ENCODE results near the gene DENND4C. TPM values are rescaled to one million over a fixed set of nuclear protein-coding genes. Genes with fewer than 3 reads are reported as not detected.
"Not testable (repeated sequence)": the region's sequence is repeated elsewhere in the genome, so short reads cannot be mapped to it uniquely, and the experiment has no call there.

DENND4C gene
- total RNA-seq, 1 donor from 2014 or later: 31.3 TPM

DNA sequence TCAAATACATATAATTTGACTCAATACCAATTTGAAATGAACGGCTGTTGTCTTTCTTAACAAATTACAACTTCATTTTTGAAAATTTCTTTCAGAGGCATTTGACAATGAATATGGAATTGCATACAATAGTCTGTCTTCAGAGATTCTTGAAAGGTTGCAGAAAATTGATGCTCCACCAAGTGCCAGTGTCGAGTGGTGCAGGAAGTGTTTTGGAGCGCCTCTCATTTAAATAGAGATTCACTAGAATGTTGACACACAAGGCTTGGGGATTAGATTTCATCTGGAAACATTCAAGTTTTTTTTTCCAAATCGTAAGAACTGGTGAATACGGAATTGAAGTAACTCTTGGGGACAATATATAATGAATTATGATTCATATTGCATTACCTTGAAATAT, 141.4 kb downstream of the DENND4C start:
- DNase-seq (ENCODE audit: low read depth): peak; percentile 14

DNA sequence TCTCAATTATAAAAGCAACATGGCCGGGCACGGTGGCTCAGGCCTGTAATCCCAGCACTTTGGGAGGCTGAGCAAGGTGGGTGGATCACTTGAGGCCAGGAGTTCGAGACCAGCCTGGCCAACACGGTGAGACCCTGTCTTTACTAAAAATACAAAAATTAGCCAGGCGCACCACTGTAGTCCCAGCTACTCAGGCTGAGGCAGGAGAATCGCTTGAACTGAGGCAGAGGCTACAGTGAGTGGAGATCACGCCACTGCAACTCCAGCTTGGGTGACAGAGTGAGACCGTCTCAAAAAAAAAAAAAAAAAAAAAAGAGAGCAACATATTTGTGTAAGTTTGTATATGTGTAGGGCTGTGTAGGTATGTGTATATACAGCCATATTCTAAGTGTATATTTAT, 142.1 kb downstream of the DENND4C start:
- DNase-seq (ENCODE audit: low read depth): no peak

DNA sequence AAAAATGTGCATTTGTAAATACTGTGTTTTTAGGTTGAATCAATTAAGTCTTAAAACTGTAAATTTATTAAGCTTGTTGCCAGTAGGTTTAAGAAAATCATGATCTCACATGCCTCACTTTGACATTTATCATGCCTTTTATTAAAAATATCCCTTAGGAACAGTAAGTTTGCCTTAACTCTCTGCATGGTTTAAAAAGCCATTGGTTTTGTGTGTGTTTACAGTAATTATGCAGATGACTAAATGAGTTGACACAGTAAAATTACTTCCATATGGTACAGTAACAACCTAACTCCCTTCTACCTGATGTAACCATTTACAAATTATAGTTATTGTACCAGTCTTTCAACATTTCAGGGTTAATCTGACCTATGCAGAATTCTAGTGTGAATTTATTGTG, 143.0 kb downstream of the DENND4C start:
- DNase-seq (ENCODE audit: low read depth): no peak

DNA sequence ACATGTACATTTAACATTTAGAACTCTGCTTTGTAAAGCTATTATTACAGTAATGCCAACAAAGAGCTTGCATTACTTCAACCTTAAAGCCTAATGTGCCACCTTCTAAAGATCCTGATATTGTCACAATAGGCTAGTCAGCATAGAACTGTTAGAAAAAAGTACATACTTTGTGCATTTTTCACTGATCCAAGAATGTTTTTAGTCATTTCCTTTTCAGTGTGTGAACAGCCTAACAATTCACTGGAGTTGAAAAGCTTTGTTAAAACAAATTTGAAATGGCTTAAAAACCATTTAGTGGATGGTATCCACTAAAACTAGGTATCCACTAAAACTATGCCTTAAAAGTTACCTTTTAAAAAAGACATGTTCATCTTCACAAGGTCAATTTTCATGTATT, 145.0 kb downstream of the DENND4C start:
- no peak for DNase-seq (ENCODE audit: low read depth)

DNA sequence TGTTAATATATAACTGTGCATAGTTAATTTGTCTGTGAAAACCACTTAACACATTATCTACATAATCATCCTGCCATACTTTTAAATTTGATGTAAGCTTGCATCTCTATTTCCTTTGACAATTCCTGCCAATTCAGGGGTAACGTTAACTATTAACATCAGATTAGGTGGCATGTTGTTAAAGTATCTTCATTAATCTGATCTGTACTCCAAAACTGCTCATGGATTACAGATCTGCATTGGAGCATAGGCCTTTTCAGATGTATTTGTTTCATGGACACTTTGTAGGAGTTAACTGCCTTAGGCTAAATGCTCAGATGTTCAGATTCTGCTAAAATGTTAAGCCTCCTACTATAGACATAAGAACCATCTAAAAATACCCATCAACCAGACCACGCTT, 146.4 kb downstream of the DENND4C start:
- DNase-seq (ENCODE audit: low read depth): no peak

DNA sequence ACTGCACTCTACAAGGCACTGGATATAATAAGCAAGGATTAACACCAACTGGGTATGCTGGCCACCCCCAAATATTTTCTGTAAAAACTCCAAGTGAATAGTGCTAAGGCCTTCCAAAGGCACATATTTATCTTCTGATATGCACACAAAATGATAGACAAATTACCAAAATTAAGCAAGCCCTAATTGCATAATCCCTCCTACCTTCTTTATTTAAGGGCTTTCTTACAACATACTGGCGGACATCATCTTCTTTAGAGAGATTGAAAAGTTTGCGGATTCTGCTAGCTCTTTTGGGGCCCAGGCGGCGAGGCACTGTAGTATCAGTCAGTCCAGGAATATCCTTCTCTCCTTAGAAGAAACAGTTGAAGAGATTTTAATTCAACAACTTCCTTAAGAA, 147.7 kb downstream of the DENND4C start:
- no peak for DNase-seq (ENCODE audit: low read depth)

DNA sequence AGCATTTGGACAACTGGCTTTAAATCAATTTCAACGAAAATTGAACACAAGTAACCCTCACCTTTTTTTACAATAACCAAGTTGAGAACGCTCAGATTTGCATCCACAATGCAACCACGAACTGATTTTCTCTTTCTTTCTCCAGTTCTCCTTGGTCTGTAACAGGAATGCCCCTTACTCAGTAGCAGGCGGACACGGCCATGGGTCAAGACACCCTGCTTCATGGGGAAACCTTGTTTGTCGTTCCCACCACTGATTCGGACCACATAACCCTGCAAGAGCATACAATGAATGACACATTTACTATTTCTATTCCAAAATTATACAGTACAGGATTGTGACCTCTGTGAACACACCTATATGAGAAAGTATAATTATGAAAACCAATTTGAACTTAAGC, 148.2 kb downstream of the DENND4C start:
- DNase-seq (ENCODE audit: low read depth): no peak

DNA sequence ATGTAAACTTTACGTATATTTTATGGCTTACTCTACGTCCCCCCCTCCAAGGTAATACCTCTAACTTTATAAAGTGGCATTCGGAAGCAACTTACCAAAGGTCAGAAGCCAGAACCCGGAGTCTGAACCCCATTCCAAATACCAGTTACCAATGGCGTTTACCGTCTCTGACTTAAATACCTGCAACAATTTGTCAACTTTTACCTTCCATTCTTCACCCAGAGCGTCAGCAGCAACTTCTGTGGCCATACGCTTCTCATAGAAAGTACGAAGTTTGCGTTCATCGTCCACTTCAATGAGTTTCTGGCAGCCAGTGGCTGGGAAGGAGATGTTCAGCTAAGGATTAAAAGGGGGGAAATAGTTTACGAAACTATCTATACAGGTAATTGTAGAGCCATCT, 148.8 kb downstream of the DENND4C start:
- DNase-seq (ENCODE audit: low read depth): peak; percentile 11

DNA sequence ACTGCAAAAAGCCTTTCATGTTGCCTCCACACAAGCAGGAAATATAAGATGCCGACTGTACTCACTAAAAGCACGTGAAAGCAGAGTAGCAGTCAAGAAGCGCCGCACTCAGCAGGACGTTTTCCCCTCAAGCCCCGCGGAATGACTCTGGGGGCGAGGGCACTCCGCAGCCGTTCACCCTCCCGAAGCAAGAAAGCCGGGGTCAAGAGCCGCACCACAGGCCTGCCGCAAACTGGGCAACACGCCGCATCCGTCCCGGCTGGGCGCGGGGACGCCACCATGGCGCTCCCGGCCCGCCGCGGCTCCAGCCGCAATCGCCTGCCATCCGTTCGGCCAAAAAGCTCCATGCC, 149.2 kb downstream of the DENND4C start:
- no peak for DNase-seq (ENCODE audit: low read depth)

DNA sequence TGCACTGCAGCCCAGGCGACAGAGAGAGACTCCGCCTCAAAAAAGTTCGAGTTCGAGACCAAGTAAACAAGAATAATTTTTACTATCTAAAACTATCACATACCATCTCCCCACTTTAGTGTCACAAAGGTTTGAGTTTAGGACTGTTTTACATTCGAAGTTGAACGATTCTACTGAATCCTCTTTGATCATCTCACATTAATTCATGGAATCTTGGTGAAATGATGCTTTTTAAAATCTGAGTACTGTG, 150.3 kb downstream of the DENND4C start:
- no peak for DNase-seq (ENCODE audit: low read depth)

DNA sequence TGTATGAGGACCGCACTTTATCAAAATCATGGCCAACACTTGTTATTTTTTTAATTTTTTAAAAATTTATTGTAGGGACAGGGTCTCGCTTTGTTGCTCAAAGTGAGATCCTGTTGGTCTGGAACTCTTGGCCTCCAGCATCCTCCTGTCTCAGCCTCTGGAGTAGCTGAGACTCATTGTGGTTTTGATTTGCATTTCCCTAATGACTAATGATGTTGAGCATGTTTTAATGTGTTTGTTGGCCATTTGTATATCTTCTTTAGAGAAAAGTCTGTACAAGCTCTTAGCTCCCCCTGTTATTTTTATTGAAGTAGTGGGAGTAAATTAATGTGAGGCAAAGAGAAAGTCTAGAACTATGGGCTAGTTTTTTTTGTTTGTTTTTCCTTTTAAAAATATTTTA, 151.2 kb downstream of the DENND4C start:
- DNase-seq (ENCODE audit: low read depth): no peak

DNA sequence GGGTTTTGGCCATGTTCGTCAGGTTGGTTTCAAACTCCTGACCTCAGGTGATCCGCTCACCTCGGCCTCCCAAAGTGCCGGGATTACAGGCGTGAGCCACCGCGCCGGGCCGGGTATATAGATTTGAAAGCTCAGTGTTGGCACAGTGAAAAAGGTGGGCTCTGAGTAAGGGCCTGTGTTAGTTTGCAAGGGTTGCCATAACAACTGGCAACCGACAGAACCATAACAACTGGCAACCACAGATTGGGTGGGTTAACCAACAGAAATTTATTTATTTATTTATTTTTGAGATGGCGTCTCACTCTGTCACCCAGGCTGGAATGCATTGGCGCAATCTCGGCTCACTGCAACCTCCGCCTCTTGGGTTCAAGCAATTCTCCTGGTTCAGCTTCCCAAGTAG, 154.7 kb downstream of the DENND4C start:
- not testable (repeated sequence) for DNase-seq (ENCODE audit: low read depth)

DNA sequence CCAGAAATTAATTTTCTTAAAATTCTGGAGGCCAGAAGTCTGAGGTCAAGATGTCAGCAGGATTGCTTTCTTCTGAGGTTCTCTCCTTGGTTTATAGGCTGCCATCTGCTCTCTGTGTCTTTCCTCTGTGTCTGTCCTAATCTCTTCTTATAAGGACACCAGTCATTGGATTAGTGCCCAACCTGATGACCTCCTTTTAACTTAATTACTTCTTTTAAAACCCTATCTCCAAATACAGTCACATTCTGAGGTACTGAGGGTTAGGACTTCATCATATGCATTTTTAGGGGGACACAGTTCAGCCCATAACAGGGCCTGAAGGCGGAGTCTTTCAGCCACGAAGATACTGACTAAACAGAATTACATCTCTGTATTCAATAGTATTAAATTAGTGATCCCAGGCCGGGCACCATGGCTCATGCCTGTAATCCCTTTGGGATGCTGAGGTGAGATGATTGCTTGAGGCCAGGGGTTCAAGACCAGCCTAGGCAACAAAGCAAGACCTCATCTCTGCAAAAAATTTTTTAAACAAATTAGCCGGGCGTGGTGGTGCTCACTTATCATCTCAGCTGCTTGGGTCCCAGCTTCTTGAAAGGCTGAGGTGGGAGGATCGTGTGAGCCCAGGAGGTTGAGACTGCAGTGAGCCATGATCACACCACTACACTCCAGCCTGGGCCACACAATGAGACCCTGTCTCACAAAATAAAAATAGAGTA, 155.5 kb downstream of the DENND4C start:
- no peak for DNase-seq (ENCODE audit: low read depth)

DNA sequence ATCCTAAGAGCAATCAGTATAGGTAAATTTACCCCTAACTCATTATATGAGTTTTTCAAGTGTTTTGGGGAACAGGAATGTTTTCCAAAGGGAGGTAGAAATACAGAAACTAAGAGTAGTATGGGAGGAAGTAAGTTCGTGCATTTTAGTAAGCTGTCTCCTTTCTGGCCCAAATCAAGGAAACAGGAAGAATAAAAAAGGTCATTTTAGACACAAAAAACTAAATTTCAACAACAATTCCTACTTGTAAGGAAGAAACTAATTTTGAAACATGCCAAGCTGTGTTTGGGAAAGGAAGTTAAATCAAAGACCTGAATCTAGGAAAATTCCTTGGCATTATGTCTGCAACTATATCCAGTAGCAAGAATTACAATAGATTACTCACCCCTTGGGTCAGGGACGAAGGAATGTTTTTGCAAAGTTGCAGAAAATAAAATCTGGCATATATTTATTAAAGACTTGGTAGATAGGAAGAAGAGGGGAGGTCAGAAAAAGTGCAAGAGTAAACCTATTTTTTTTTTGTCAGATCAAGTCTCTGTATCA, 156.1 kb downstream of the DENND4C start:
- DNase-seq (ENCODE audit: low read depth): no peak

DNA sequence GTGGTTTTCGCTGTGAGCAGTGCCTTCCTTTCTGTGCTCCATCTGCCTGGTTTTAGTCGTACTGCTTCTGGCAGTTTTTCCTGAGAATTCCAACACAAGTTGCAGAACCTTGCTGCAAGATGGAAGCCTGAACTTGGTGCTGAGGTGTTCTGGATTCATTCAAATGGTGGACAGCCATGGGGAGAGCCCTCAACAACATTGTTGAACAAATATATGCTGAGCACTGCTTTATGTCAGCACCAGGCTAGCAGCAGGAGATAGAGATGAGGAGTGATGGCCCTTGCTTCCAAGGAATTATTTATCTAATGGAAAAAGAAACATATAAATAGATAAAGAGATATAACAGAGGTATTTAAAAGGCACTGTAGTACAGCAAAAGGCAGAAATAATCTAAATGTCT, 156.8 kb downstream of the DENND4C start:
- no peak for DNase-seq (ENCODE audit: low read depth)

DNA sequence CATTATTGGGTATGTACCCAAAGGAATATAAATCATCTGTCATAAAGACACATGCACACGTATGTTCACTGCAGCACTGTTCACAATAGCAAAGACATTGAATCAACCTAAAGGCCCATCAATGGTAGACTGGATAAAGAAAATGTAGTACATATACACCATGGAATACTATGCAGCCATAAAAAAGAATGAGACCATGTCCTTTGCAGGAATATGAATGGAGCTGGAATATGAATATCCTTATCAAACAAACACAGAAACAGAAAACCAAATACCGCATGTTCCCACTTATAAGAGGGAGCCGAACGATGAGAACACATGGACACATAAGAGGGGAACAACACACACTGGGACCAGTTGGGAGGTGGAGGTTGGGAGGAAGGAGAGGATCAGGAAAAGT, 159.0 kb downstream of the DENND4C start:
- not testable (repeated sequence) for DNase-seq (ENCODE audit: low read depth)

DNA sequence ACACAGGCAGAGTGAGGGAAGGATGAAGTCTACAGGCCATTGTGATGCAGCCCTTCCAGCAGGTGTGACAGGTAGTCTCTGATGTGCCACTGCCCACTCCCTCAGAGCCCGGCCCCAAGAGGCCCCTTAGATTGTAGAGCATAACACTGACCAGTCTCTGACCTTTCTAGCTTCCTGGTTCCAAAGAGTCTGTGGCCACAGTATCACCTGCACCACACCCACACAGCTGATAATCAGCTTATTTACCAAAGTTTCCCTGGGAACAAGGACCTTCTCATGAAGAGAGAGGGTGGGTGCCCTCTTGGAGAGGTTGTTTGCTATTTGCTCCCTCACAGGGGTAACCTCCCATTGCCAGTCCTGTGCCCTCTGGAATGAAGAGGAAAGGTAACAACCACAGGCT, 167.4 kb downstream of the DENND4C start:
- DNase-seq (ENCODE audit: low read depth): no peak

DNA sequence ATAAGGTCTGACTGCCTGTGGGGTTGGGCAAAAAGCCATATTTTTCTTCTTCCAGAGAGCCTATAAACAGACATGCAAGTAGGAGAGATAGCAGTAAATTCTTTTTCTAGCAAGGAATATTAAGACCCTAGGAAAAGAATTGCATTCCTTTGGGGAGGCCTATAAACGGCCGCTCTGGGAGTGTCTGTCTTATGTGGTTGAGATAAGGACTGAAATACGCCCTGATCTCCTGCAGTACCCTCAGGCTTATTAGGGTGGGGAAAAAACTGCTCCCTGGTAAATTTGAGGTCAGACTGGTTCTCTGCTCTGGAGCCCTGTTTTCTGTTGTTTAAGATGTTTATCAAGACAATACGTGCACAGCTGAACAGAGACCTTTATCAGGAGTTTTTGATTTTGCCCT, 172.7 kb downstream of the DENND4C start:
- not testable (repeated sequence) for DNase-seq (ENCODE audit: low read depth)

DNA sequence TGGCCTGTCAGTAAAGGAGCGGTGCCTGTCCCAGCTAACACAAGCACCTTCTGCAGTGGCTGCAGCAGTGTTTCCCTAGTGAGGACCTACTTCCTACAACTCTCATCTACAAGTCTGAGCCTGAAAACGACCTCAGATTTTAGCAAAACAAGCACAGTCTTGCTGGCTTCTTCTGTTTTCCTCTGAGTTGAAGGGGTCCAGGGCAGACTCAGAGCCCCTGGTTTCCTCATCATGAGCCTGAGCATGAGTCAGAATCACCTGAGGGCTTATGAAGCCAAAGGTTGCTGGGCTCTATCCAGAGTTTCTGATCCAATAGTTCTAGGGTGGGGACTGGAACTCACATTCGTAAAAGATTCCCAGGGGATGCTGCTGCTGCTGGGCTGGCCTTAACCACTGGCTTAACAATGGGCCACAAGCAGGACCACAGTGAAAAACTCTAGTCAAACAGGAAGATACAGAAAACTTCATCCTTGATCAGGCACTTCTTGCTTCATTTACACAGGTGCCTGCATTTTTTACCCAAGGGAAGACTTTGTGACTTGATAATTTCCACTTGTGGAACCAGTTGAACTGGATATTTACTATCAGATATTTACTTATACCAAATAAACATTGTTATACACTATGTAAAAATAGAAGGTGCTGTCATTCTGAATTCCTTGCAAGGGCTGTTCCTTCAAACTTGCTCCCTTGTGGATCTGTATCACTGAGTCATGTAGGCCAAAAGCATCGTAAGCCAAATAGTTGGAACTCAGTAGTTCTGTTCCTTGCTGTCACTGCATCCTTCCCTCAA, 174.0 kb downstream of the DENND4C start:
- DNase-seq (ENCODE audit: low read depth): peak; percentile 28

DNA sequence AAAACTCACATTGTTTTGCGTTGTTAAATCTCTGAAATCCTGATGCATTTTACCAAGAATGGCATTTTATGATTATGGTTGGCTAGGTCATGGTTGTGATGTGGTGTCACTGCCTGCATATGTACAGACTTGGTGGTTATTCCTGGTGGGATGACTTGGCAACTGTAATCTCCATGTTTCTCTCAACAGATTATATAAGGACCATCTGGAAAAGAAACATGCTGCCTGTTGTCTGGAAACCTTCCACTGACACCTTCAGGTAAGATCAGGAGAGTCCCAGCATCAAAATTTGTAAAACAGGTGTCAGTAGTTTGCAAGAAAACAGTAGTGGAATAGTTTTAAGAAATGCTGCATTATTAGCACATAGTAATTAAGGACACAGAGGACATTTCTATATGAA, 175.3 kb downstream of the DENND4C start:
- DNase-seq (ENCODE audit: low read depth): no peak

DNA sequence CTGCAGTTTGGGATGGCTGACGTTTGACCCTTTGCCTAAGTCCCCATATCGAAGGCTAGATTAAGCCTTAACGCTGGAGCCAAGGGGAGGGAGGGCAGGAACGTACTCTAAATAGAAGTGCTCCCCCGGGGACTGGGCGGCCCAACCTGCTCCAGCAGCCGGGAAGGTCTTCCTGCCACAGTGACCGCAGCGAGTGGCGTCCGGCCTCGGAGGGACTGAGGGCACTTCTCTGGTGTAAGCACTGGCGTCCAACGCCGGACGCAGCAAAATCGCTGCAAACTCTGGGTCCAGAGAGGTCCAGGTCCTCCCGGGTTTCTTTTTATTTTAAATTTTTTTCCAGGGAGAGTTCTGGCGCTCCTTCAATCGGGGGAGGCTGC, 177.8 kb downstream of the DENND4C start:
- peak; percentile 64 for DNase-seq (ENCODE audit: low read depth)

DNA sequence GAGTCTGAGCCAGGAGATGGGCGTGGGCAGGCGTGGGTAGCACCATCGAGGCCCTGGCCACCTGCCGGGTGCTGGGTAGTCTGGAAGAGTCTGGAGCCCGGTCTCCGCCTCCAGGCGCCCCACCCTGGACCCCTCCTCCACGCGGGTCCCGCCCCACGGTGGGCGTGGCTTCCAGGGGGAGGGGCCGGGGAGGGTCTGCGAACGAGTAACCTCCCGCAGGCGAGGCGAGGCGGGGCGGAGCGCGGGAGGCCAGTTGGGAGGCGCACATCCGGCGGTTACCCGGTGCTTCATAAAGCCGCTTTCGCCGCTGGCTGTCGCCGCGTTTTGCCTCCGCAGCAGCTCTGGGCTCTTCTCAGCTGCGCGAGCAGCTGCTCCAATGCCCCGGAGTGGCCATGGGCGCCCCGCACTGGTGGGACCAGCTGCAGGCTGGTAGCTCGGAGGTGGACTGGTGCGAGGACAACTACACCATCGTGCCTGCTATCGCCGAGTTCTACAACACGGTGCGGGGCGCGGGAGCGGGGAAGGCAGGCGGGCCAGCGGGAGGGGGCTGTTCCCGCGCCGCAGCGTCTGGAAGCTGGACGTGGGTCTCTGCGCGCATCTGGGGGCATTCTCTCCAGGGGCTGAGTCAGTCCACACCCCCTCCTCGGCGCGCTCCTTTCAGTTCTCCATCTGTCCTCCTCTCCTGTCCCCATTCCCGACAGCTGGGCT, 178.4 kb downstream of the DENND4C start, which contains the start of gene ACER2:
Gene ACER2, plus strand, starts transcription at position 317 of the 708 bp plus-strand sequence. Its CDS starts 76 bp downstream, at position 393.
- DNase-seq (ENCODE audit: low read depth): peak; percentile 94
